Epithelial cell of esophagus (primary cell): ENCODE data around the gene UCN3.
"Not testable (repeated sequence)": the region's sequence is repeated elsewhere in the genome, so short reads cannot be mapped to it uniquely, and the experiment has no call there.

Source experiments
- DNase-seq: peaks from one replicate; pipeline ENCODE4 v3.0.0; 2010; ENCODE audit warnings: low read depth
- H3K4me3 ChIP-seq: 2 replicates; pipeline ENCODE4 v1.5.1; 2011; ENCODE audit warnings: mild to moderate bottlenecking, low read length, control low read depth
- CTCF ChIP-seq: IDR thresholded peaks from 2 replicates; pipeline ENCODE4 v1.5.1; 2011; ENCODE audit warnings: low read depth, mild to moderate bottlenecking, low read length, control low read depth, inconsistent platforms; ENCODE audit not compliant: insufficient read depth; ENCODE audit errors: missing control alignments

Gene UCN3

GRCh38 chr10:5404208-5405041 lies 39.7 kb downstream of the UCN3 start, which contains the start of gene TUBAL3:
Gene TUBAL3 (minus strand): TSS chr10:5404828. CDS start chr10:5404792, 36 bp downstream.
- DNase-seq, result peak; percentile 79
- no peak within 1 kb of the TSS for H3K4me3 ChIP-seq
- TF ChIP-seq CTCF, result no peak

GRCh38 chr10:5406918-5407317 lies 42.2 kb downstream of the UCN3 start:
- no peak for DNase-seq
- no peak for TF ChIP-seq CTCF
- no peak overlapping the region for H3K4me3 ChIP-seq

- H3K4me3 ChIP-seq, DNase-seq: not testable (repeated sequence)
These were observed 46.0 kb downstream of the UCN3 start for GRCh38 chr10:5410787-5411186.

- no peak for DNase-seq
- no peak overlapping the region for H3K4me3 ChIP-seq
- TF ChIP-seq CTCF, result no peak
These were observed 47.1 kb downstream of the UCN3 start for GRCh38 chr10:5411941-5412276.

GRCh38 chr10:5412277-5412941 lies 47.6 kb downstream of the UCN3 start, which contains the start of gene NET1:
Gene NET1 (plus strand): TSS chr10:5412557. CDS start chr10:5412693, 136 bp downstream.
- TF ChIP-seq CTCF, result no peak
- DNase-seq, result peak; percentile 93
- peak within 1 kb of the TSS; percentile 67 for H3K4me3 ChIP-seq

- peak; percentile 68 for DNase-seq
- TF ChIP-seq CTCF, result no peak
- H3K4me3 ChIP-seq, result peak overlapping the region; percentile 67
These were observed 48.5 kb downstream of the UCN3 start for GRCh38 chr10:5413012-5413938.

- TF ChIP-seq CTCF, result no peak
- DNase-seq, result no peak
- H3K4me3 ChIP-seq, result no peak overlapping the region
These were observed 52.2 kb downstream of the UCN3 start for GRCh38 chr10:5416981-5417380.
